ENCODE results near the gene KCTD6.

Gene KCTD6

DNA sequence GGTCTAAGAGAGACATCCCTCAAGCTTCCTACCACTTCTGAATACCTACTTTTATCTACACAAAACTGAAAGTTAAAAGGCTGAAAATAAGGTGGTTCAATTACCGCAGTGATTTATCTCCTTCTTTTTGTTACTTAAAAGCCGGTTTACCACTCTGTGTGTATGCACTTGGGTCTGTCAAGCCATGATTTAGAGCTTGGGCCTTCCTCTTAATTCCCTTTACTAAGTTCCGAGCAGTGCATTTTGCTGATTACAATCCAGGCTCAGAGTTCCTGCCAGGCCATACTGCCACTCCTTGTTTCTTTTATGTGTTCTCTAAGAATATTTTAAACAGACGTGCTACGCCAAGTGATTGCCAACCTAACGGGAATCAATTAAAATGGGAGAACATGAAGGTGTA is 16.5 kb downstream of the KCTD6 start:
- in situ Hi-C loops (cut with HindIII; ENCODE audit: low sequenced_read_pairs) = no loop called here

DNA sequence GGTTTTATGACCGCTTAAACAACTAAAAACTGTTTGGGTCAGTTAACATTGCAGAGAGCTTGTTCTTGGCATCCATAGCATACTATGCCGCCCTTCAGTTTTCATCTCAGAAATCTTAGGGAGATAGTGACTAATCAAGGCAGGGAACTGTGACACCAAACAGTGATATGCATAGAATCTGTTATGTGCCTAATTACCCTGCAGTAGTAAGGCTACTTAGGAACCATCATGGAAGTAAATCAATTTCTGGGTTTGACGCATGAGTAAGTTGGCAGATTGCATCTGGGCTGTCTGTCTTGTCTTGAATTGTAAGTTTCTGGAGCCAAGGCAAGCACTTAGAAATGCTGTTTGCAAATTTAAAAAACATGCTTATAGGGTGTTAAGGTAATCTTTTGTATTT is 22.5 kb downstream of the KCTD6 start:
- DNase-seq (ENCODE audit: low read depth, low spot score) = no peak
- in situ Hi-C loops (cut with HindIII; ENCODE audit: low sequenced_read_pairs) = no loop called here

More for the DNA sequence above, 16.5 kb downstream of the KCTD6 start:
- DNase-seq (ENCODE audit: low read depth, low spot score) = no peak
- no peak for TF ChIP-seq CTCF (IDR thresholded peaks at IDR 0.05; ENCODE audit: low read depth, low read length)
- no peak overlapping the region for H3K4me3 ChIP-seq (ENCODE audit: low read depth, low read length)

GRCh38 chr3:58518291-58518789 is 26.4 kb downstream of the KCTD6 start:
- in situ Hi-C loops (cut with HindIII; ENCODE audit: low sequenced_read_pairs) = no loop called here
- no peak overlapping the region for H3K4me3 ChIP-seq (ENCODE audit: low read depth, low read length)
- DNase-seq (ENCODE audit: low read depth, low spot score) = no peak
- no peak for TF ChIP-seq CTCF (IDR thresholded peaks at IDR 0.05; ENCODE audit: low read depth, low read length)

More for the DNA sequence above, 22.5 kb downstream of the KCTD6 start:
- TF ChIP-seq CTCF (IDR thresholded peaks at IDR 0.05; ENCODE audit: low read depth, low read length) = no peak
- H3K4me3 ChIP-seq (ENCODE audit: low read depth, low read length) = no peak overlapping the region

DNA sequence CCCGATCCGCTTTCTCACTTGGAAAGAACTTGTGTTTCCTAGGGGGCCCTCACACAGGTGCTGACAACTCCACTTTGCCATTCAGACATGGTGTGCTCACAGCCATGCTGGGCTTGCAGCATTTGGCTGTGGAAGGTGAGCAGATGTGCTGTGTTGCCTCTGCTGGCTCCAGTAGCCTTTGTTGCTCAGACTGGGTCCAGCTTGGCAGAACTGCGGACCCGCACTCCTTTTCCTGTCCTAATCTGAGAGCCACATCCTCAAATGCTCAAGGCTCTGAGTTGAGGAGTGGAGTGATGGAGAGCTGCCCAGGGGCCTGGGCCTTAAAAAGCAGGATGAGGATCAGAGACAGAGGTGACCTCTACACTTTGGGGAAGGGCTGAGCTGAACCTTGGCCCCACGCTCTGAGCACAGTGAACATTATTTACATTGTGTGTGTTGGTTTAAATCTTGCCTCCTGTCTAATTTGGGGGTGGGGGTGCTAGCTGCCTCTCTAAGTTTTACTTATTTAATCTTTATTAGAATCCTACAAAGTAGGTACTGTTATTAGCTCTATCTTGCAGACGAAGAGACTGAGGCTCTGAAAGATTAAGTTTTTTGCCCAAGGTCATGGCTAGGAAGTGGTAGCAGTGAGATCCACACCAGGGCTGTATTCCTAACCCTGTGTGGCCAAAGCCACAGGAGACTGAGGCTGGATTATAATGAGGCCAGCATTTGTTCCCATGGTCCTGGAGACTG is 27.9 kb downstream of the KCTD6 start:
- no peak overlapping the region for H3K4me3 ChIP-seq (ENCODE audit: low read depth, low read length)
- in situ Hi-C loops (cut with HindIII; ENCODE audit: low sequenced_read_pairs) = no loop called here
- no peak for DNase-seq (ENCODE audit: low read depth, low spot score)
- TF ChIP-seq CTCF (IDR thresholded peaks at IDR 0.05; ENCODE audit: low read depth, low read length) = no peak

- DNase-seq (ENCODE audit: low read depth, low spot score) = no peak
- TF ChIP-seq CTCF (IDR thresholded peaks at IDR 0.05; ENCODE audit: low read depth, low read length) = no peak
- no peak overlapping the region for H3K4me3 ChIP-seq (ENCODE audit: low read depth, low read length)
- in situ Hi-C loops (cut with HindIII; ENCODE audit: low sequenced_read_pairs) = no loop called here
Measured at GRCh38 chr3:58520403-58521335, 28.8 kb downstream of the KCTD6 start.

DNA sequence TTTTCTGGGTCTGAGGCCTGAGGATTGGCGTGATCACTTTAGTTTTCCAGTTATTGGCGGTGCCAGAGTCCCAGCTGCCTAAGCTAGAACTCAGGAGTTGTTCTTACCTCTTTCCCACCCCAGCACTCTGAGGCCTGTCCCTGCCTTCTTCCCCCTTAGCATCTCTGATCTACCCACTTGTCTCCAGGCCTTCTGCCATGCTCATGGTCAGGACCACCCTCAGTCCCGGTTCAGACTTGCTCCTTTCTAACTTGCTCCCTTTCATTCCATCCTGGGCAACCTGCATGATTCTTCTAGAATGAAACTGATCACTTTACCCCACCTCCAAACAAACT is 29.4 kb downstream of the KCTD6 start:
- DNase-seq (ENCODE audit: low read depth, low spot score) = no peak
- no peak overlapping the region for H3K4me3 ChIP-seq (ENCODE audit: low read depth, low read length)
- TF ChIP-seq CTCF (IDR thresholded peaks at IDR 0.05; ENCODE audit: low read depth, low read length) = no peak
- in situ Hi-C loops (cut with HindIII; ENCODE audit: low sequenced_read_pairs) = no loop called here

Data from astrocyte of the spinal cord (primary cell).